Right hindlimb (tissue), 1 donor: ENCODE data around the gene PPP1R14D.
"Not testable (repeated sequence)": the region's sequence is repeated elsewhere in the genome, so short reads cannot be mapped to it uniquely, and the experiment has no call there.

Experiments used
- DNase-seq: peaks from one replicate; pipeline ENCODE4 v3.0.0-alpha.2; 2018

Gene PPP1R14D

GRCh38 chr15:40828447-40829036 lies at the start of gene PPP1R14D:
Gene PPP1R14D (minus strand): TSS chr15:40828708. CDS start chr15:40828641, 67 bp downstream.
- DNase-seq: no peak

GRCh38 chr15:40877694-40878093 lies 49.2 kb upstream of the PPP1R14D start:
- no peak for DNase-seq

- DNase-seq: no peak
Measured at GRCh38 chr15:40875991-40876730, 47.7 kb upstream of the PPP1R14D start.

- peak; percentile 39 for DNase-seq
Measured at GRCh38 chr15:40873694-40874561, 45.4 kb upstream of the PPP1R14D start, which contains the start of gene RHOV. Gene RHOV (minus strand): TSS chr15:40874234. CDS start chr15:40874139, 95 bp downstream.

- DNase-seq: no peak
Measured at GRCh38 chr15:40872791-40873693, 44.5 kb upstream of the PPP1R14D start.

GRCh38 chr15:40871749-40872617 lies 43.5 kb upstream of the PPP1R14D start:
- no peak for DNase-seq

- no peak for DNase-seq
Measured at GRCh38 chr15:40870716-40871115, 42.2 kb upstream of the PPP1R14D start.

GRCh38 chr15:40869686-40870085 lies 41.2 kb upstream of the PPP1R14D start:
- DNase-seq: no peak

GRCh38 chr15:40867199-40867598 lies 38.7 kb upstream of the PPP1R14D start:
- DNase-seq: no peak

GRCh38 chr15:40863660-40864270 lies 35.3 kb upstream of the PPP1R14D start:
- no peak for DNase-seq

- not testable (repeated sequence) for DNase-seq
Measured at GRCh38 chr15:40861147-40861546, 32.6 kb upstream of the PPP1R14D start.

- DNase-seq: peak; percentile 72
Measured at GRCh38 chr15:40859206-40859851, 30.8 kb upstream of the PPP1R14D start.

- DNase-seq: no peak
Measured at GRCh38 chr15:40858706-40859105, 30.2 kb upstream of the PPP1R14D start.

GRCh38 chr15:40857601-40858341 lies 29.3 kb upstream of the PPP1R14D start:
- DNase-seq: peak; percentile 85

GRCh38 chr15:40856746-40857145 lies 28.2 kb upstream of the PPP1R14D start:
- DNase-seq: no peak

- no peak for DNase-seq
Measured at GRCh38 chr15:40855706-40856234, 27.3 kb upstream of the PPP1R14D start.

GRCh38 chr15:40854161-40854560 lies 25.7 kb upstream of the PPP1R14D start:
- no peak for DNase-seq

GRCh38 chr15:40853241-40853890 lies 24.9 kb upstream of the PPP1R14D start:
- DNase-seq: no peak

- no peak for DNase-seq
Measured at GRCh38 chr15:40852529-40852928, 24.0 kb upstream of the PPP1R14D start.
